HCT116 (cell line): ENCODE data around the gene SBF1. TPM values are rescaled to one million over a fixed set of nuclear protein-coding genes. Genes with fewer than 3 reads are reported as not detected.

Experiments
- ATAC-seq: fragments of 200-7000 bp; cut with Tn5 transposase; 2 replicates; pipeline ENCODE4 v1.9.1; 2020; ENCODE audit warnings: mild to moderate bottlenecking, moderate library complexity
- BruUV-seq: library from RNA; stranded (reverse); fragments of 400-500 nt; replicated peaks from 2 replicates; lab custom pipeline; 2021; lab: Mats Ljungman, UMichigan
- CTCF ChIA-PET: fragments of 300-600 bp; sonication (Branson Sonifier 250); formaldehyde crosslinking; loops from one replicate; lab custom pipeline; 2021; ENCODE audit warnings: antibody characterized with exemption; lab: Charles Lee
- POLR2A ChIA-PET: fragments of 300-600, 350-600 bp; sonication (Branson Sonifier 250); formaldehyde crosslinking; loops from one replicate; lab custom pipeline; 2021; ENCODE audit warnings: antibody characterized with exemption; lab: Charles Lee
- RAD21 ChIA-PET, 2 experiments: fragments of 300-600 bp; sonication (Branson Sonifier 250); formaldehyde crosslinking; loops; one replicate each; lab custom pipeline; 2023; ENCODE audit warnings: low total read pairs in 2 of 2; ENCODE audit not compliant: uncharacterized antibody in 2 of 2, unreplicated experiment in 2 of 2, low non-redundant PET in 1 of 2; lab: Charles Lee
- DNase-seq: peaks from one replicate; pipeline ENCODE4 v3.0.0-alpha.2; 2010; ENCODE audit warnings: low read depth, low spot score
- H2AFZ ChIP-seq: fragments of 200-600 bp; shearing (Covaris generic), sonication (generic); 2 replicates; pipeline ENCODE4 v1.6.1; 2017; ENCODE audit warnings: low read depth, mixed run types, mixed read lengths, antibody characterized with exemption, low read length; ENCODE audit not compliant: poor library complexity, severe bottlenecking
- H3K27ac ChIP-seq: 2 replicates; pipeline ENCODE4 v1.5.1; 2012; ENCODE audit warnings: low read depth, low read length
- H3K27me3 ChIP-seq: fragments of 200-600 bp; sonication (generic); 2 replicates; pipeline ENCODE4 v1.6.1; 2016; ENCODE audit warnings: mixed run types, low read length, mixed read lengths; ENCODE audit not compliant: insufficient read depth
- H3K36me3 ChIP-seq, 2 experiments: fragments of 200-500 bp in 1 of 2; fragments of 200-600 bp in 1 of 2; sonication (Bioruptor generic) in 1 of 2; sonication (generic) in 1 of 2; 2 replicates each; pipeline versions ENCODE4 v1.5.1 to v1.6.1; 2014 to 2016; ENCODE audit warnings: low read length in 2 of 2, inconsistent platforms in 1 of 2, mixed read lengths in 1 of 2, mixed run types in 1 of 2; ENCODE audit not compliant: insufficient read depth in 2 of 2, control insufficient read depth in 1 of 2
- H3K4me1 ChIP-seq, 2 experiments: fragments of 200-600 bp in 1 of 2; sonication (generic) in 1 of 2; 2 replicates each; pipeline versions ENCODE4 v1.5.1 to v1.6.1; 2012 to 2017; ENCODE audit warnings: low read length in 2 of 2, inconsistent platforms in 1 of 2, mild to moderate bottlenecking in 1 of 2, mixed read lengths in 1 of 2, mixed run types in 1 of 2, moderate library complexity in 1 of 2; ENCODE audit not compliant: insufficient read depth in 2 of 2, control insufficient read depth in 1 of 2
- H3K4me2 ChIP-seq: fragments of 200-600 bp; sonication (generic); 2 replicates; pipeline ENCODE4 v1.6.1; 2017; ENCODE audit warnings: mixed run types, low read length, mixed read lengths
- H3K4me3 ChIP-seq, 2 experiments: fragments of 200-600 bp in 1 of 2; sonication (generic) in 1 of 2; replicated peaks in 1 of 2; 2 replicates each; pipeline ENCODE4 v1.5.1; 2011 to 2016; ENCODE audit warnings: low read length in 2 of 2, control low read depth in 1 of 2, low read depth in 1 of 2, mild to moderate bottlenecking in 1 of 2, mixed read lengths in 1 of 2, mixed run types in 1 of 2
- H3K79me2 ChIP-seq: fragments of 200-600 bp; sonication (generic); 2 replicates; pipeline ENCODE4 v1.6.1; 2017; ENCODE audit warnings: mild to moderate bottlenecking, mixed run types, low read length, moderate library complexity, mixed read lengths; ENCODE audit not compliant: insufficient read depth
- H3K9ac ChIP-seq: fragments of 200-600 bp; sonication (generic); 2 replicates; pipeline ENCODE4 v1.6.1; 2016; ENCODE audit warnings: low read length, mixed read lengths
- H3K9me2 ChIP-seq: fragments of 200-600 bp; sonication (generic), shearing (Covaris generic); 2 replicates; pipeline ENCODE4 v1.6.1; 2017; ENCODE audit warnings: mixed run types, mild to moderate bottlenecking, moderate library complexity; ENCODE audit not compliant: insufficient read depth
- H3K9me3 ChIP-seq, 2 experiments: fragments of 200-500 bp in 1 of 2; fragments of 200-600 bp in 1 of 2; sonication (Bioruptor generic) in 1 of 2; sonication (generic) in 1 of 2; 2 replicates each; pipeline ENCODE4 v1.6.1; 2014 to 2017; ENCODE audit warnings: low read length in 2 of 2, mixed read lengths in 2 of 2, inconsistent platforms in 1 of 2, low read depth in 1 of 2, mild to moderate bottlenecking in 1 of 2, mixed run types in 1 of 2, moderate library complexity in 1 of 2; ENCODE audit not compliant: control insufficient read depth in 1 of 2, insufficient read depth in 1 of 2
- H4K20me1 ChIP-seq: fragments of 200-600 bp; sonication (generic), shearing (Covaris generic); 2 replicates; pipeline ENCODE4 v1.6.1; 2017; ENCODE audit warnings: mixed run types, mild to moderate bottlenecking, moderate library complexity; ENCODE audit not compliant: insufficient read depth
- ATF3 ChIP-seq: IDR thresholded peaks from 2 replicates; pipeline ENCODE4 v1.6.1; 2012
- CBX3 ChIP-seq: IDR thresholded peaks from 2 replicates; pipeline ENCODE4 v1.6.1; 2012; ENCODE audit warnings: low read depth
- CEBPB ChIP-seq: IDR thresholded peaks from 2 replicates; pipeline ENCODE4 v1.6.1; 2012; ENCODE audit warnings: low read depth
- CTCF ChIP-seq, 3 experiments: fragments of 200-600 bp in 1 of 3; sonication (generic) in 1 of 3; IDR thresholded peaks in 2 of 3; conservative IDR thresholded peaks in 1 of 3; 2 replicates each; pipeline ENCODE4 v1.5.1; 2012 to 2017; ENCODE audit warnings: low read depth in 2 of 3, low read length in 2 of 3, antibody characterized with exemption in 1 of 3, borderline replicate concordance in 1 of 3, control low read depth in 1 of 3, mild to moderate bottlenecking in 1 of 3, mixed read lengths in 1 of 3, mixed run types in 1 of 3, moderate library complexity in 1 of 3; ENCODE audit not compliant: insufficient read depth in 1 of 3
- EGR1 ChIP-seq: IDR thresholded peaks from 2 replicates; pipeline ENCODE4 v1.6.1; 2012; ENCODE audit warnings: low read depth
- ELF1 ChIP-seq: IDR thresholded peaks from 2 replicates; pipeline ENCODE4 v1.6.1; 2012; ENCODE audit warnings: low read depth, borderline replicate concordance
- EZH2 ChIP-seq: fragments of 200-600 bp; sonication (generic); IDR thresholded peaks from 2 replicates; pipeline ENCODE4 v1.6.1; 2017; ENCODE audit warnings: antibody characterized with exemption, mixed run types
- FOSL1 ChIP-seq: IDR thresholded peaks from 2 replicates; pipeline ENCODE4 v1.6.1; 2012; ENCODE audit warnings: low read depth
- JUND ChIP-seq: IDR thresholded peaks from 2 replicates; pipeline ENCODE4 v1.6.1; 2012
- MAX ChIP-seq: IDR thresholded peaks from 2 replicates; pipeline ENCODE4 v1.6.1; 2012
- POLR2A ChIP-seq: IDR thresholded peaks from 2 replicates; pipeline ENCODE4 v1.7.0; 2011; ENCODE audit warnings: borderline replicate concordance; ENCODE audit not compliant: insufficient read depth, insufficient read length; ENCODE audit errors: extremely low read depth
- RAD21 ChIP-seq: IDR thresholded peaks from 2 replicates; pipeline ENCODE4 v1.6.1; 2012; ENCODE audit warnings: low read depth, mild to moderate bottlenecking
- REST ChIP-seq: IDR thresholded peaks from 2 replicates; pipeline ENCODE4 v1.6.1; 2012; ENCODE audit warnings: low read depth
- SIN3A ChIP-seq: IDR thresholded peaks from 2 replicates; pipeline ENCODE4 v1.6.1; 2012; ENCODE audit warnings: low read depth
- SP1 ChIP-seq: IDR thresholded peaks from 2 replicates; pipeline ENCODE4 v1.6.1; 2012; ENCODE audit warnings: low read depth
- SRF ChIP-seq: IDR thresholded peaks from 2 replicates; pipeline ENCODE4 v1.6.1; 2012; ENCODE audit warnings: low read depth
- YY1 ChIP-seq: IDR thresholded peaks from 2 replicates; pipeline ENCODE4 v1.6.1; 2011; ENCODE audit warnings: low read length, low read depth, moderate library complexity, mild to moderate bottlenecking; ENCODE audit not compliant: insufficient replicate concordance; ENCODE audit errors: extremely low read depth
- ZBTB33 ChIP-seq: IDR thresholded peaks from 2 replicates; pipeline ENCODE4 v1.6.1; 2011; ENCODE audit warnings: mild to moderate bottlenecking, low read length, moderate library complexity; ENCODE audit not compliant: insufficient replicate concordance; ENCODE audit errors: extremely low read depth
- ZNF274 ChIP-seq: fragments of 200-500 bp; sonication (Bioruptor generic); IDR thresholded peaks from 2 replicates; pipeline ENCODE4 v1.6.1; 2014; ENCODE audit warnings: mild to moderate bottlenecking, low read depth, low read length, inconsistent platforms
- intact Hi-C: fragments of 100-400 bp; cut with micrococcal nuclease; formaldehyde crosslinking; loops from 2 replicates; pipeline ENCODE4 v1.10.0; 2022
- total RNA-seq: library from RNA; stranded (reverse); gene quantifications from one replicate; pipeline ENCODE4 v1.2.1, GENCODE V29; 2021; ENCODE audit not compliant: unreplicated experiment

The SBF1 gene
- total RNA-seq, 1 experiment from 2014 or later: 91.1 TPM

- BruUV-seq: no TSS peak
Measured at GRCh38 chr22:50443197-50443596, 31.6 kb downstream of the SBF1 start.

More at GRCh38 chr22:50443197-50443596, 31.6 kb downstream of the SBF1 start:
- Histone ChIP-seq H3K79me2 (no peaks in the 10 kb centered on the region), H3K27ac (peak overlapping the region; percentile 18; the same call in 1 of the 2 replicates), H3K4me2 (no peak overlapping the region), H4K20me1 (no peaks in the 10 kb centered on the region), H3K27me3 (no peaks in the 10 kb centered on the region), H3K4me3 (no peak overlapping the region), H3K9ac (no peak overlapping the region), H2AFZ (no peak overlapping the region), H3K36me3 (peaks cover 3 to 10% of the 10 kb centered on the region in 2 experiments; a peak in 3 of 4 replicates), H3K9me3 (no peaks in the 10 kb centered on the region), H3K4me1 (peaks cover 0 to 4% of the 10 kb centered on the region in 2 experiments; a peak in 2 of 4 replicates), H3K9me2 (no peaks in the 10 kb centered on the region)
- CTCF ChIA-PET: no interaction called here
- TF ChIP-seq ZNF274 (no peak), MAX (no peak), ELF1 (no peak), SRF (no peak), YY1 (no peak), JUND (no peak), EGR1 (no peak), SIN3A (no peak), SP1 (no peak), ATF3 (no peak), RAD21 (no peak), CTCF (IDR thresholded peaks at IDR 0.05 in 2 of 3, conservative IDR thresholded peaks at IDR 0.05 in 1 of 3; ENCODE audit: borderline replicate concordance in 1 of 3, insufficient read depth in 1 of 3, low read depth in 2 of 3, low read length in 2 of 3) (no peak), ZBTB33 (no peak), POLR2A (no peak), CEBPB (no peak), EZH2 (no peak), CBX3 (no peak), FOSL1 (no peak), REST (no peak)
- intact Hi-C loops: no loop called here
- POLR2A ChIA-PET: no interaction called here
- no peak for ATAC-seq
- no peak for DNase-seq
- RAD21 ChIA-PET: no interaction called here
